ENCODE results near the gene VSTM2A. TPM values are rescaled to one million over a fixed set of nuclear protein-coding genes. Genes with fewer than 3 reads are reported as not detected.
A peak's percentile ranks its signal among the peaks of the same experiment; 100 is the strongest.

The VSTM2A gene
- total RNA-seq, 1 donor from 2014 or later = not detected

- Mint-ChIP-seq H3K4me1 (ENCODE audit: unreplicated experiment) (peaks cover 8% of the 10 kb centered on the region), H3K4me3 (ENCODE audit: unreplicated experiment) (no peak overlapping the region), H3K27me3 (ENCODE audit: unreplicated experiment) (peaks cover 65% of the 10 kb centered on the region), H3K27ac (ENCODE audit: unreplicated experiment) (no peak overlapping the region), H3K36me3 (ENCODE audit: unreplicated experiment) (no peaks in the 10 kb centered on the region), H3K9me3 (ENCODE audit: unreplicated experiment) (no peaks in the 10 kb centered on the region)
- no peak for DNase-seq (ENCODE audit: extremely low spot score, unreplicated experiment)
- no peak for TF ChIP-seq CTCF (IDR thresholded peaks at IDR 0.05)
Observed at GRCh38 chr7:54544149-54544526, 2.0 kb downstream of the VSTM2A start.

- Mint-ChIP-seq H3K27ac (ENCODE audit: unreplicated experiment) (no peak overlapping the region), H3K9me3 (ENCODE audit: unreplicated experiment) (no peaks in the 10 kb centered on the region), H3K4me3 (ENCODE audit: unreplicated experiment) (no peak overlapping the region), H3K27me3 (ENCODE audit: unreplicated experiment) (peaks cover 60% of the 10 kb centered on the region), H3K36me3 (ENCODE audit: unreplicated experiment) (no peaks in the 10 kb centered on the region), H3K4me1 (ENCODE audit: unreplicated experiment) (peaks cover 8% of the 10 kb centered on the region)
- no peak for DNase-seq (ENCODE audit: extremely low spot score, unreplicated experiment)
- no peak for TF ChIP-seq CTCF (IDR thresholded peaks at IDR 0.05)
Observed at GRCh38 chr7:54544527-54545240, 2.5 kb downstream of the VSTM2A start.

- Mint-ChIP-seq H3K4me1 (ENCODE audit: unreplicated experiment) (peaks cover 8% of the 10 kb centered on the region), H3K27ac (ENCODE audit: unreplicated experiment) (no peak overlapping the region), H3K27me3 (ENCODE audit: unreplicated experiment) (peaks cover 59% of the 10 kb centered on the region), H3K36me3 (ENCODE audit: unreplicated experiment) (no peaks in the 10 kb centered on the region), H3K9me3 (ENCODE audit: unreplicated experiment) (no peaks in the 10 kb centered on the region), H3K4me3 (ENCODE audit: unreplicated experiment) (no peak overlapping the region)
- no peak for DNase-seq (ENCODE audit: extremely low spot score, unreplicated experiment)
- no peak for TF ChIP-seq CTCF (IDR thresholded peaks at IDR 0.05)
Observed at GRCh38 chr7:54545241-54545563, 3.0 kb downstream of the VSTM2A start.

GRCh38 chr7:54546081-54546985 lies 4.2 kb downstream of the VSTM2A start:
- Mint-ChIP-seq H3K27me3 (ENCODE audit: unreplicated experiment) (peaks cover 49% of the 10 kb centered on the region), H3K36me3 (ENCODE audit: unreplicated experiment) (no peaks in the 10 kb centered on the region), H3K4me1 (ENCODE audit: unreplicated experiment) (peaks cover 6% of the 10 kb centered on the region), H3K9me3 (ENCODE audit: unreplicated experiment) (no peaks in the 10 kb centered on the region), H3K27ac (ENCODE audit: unreplicated experiment) (no peak overlapping the region), H3K4me3 (ENCODE audit: unreplicated experiment) (no peak overlapping the region)
- TF ChIP-seq CTCF (IDR thresholded peaks at IDR 0.05) = peak; percentile 19
- no peak for DNase-seq (ENCODE audit: extremely low spot score, unreplicated experiment)

- no peak overlapping the region for H3K27ac Mint-ChIP-seq (ENCODE audit: unreplicated experiment)
- H3K27me3 Mint-ChIP-seq (ENCODE audit: unreplicated experiment) = peaks cover 43% of the 10 kb centered on the region
- no peaks in the 10 kb centered on the region for H3K9me3 Mint-ChIP-seq (ENCODE audit: unreplicated experiment)
- no peak overlapping the region for H3K4me3 Mint-ChIP-seq (ENCODE audit: unreplicated experiment)
- peaks cover 2% of the 10 kb centered on the region for H3K4me1 Mint-ChIP-seq (ENCODE audit: unreplicated experiment)
- DNase-seq (ENCODE audit: extremely low spot score, unreplicated experiment) = no peak
- TF ChIP-seq CTCF (IDR thresholded peaks at IDR 0.05) = no peak
- H3K36me3 Mint-ChIP-seq (ENCODE audit: unreplicated experiment) = no peaks in the 10 kb centered on the region
Observed at GRCh38 chr7:54546986-54547314, 4.8 kb downstream of the VSTM2A start.
